A172 (cell line): ENCODE results near the gene PEAK1. TPM values are rescaled to one million over a fixed set of nuclear protein-coding genes. Genes with fewer than 3 reads are reported as not detected.
"Not testable (repeated sequence)": the region's sequence is repeated elsewhere in the genome, so short reads cannot be mapped to it uniquely, and the experiment has no call there.

Experiments
- DNase-seq: peaks from one replicate; pipeline ENCODE4 v3.0.0-alpha.2; 2015; ENCODE audit warnings: low spot score
- total RNA-seq: library from RNA; depleted of rRNA; stranded (reverse); fragments of >200 nt; shearing (Covaris generic); gene quantifications from 2 replicates; pipeline ENCODE4 v1.2.3, GENCODE V29; 2014

PEAK1 gene
- total RNA-seq, 1 experiment from 2014 or later = 8.2 TPM

DNA sequence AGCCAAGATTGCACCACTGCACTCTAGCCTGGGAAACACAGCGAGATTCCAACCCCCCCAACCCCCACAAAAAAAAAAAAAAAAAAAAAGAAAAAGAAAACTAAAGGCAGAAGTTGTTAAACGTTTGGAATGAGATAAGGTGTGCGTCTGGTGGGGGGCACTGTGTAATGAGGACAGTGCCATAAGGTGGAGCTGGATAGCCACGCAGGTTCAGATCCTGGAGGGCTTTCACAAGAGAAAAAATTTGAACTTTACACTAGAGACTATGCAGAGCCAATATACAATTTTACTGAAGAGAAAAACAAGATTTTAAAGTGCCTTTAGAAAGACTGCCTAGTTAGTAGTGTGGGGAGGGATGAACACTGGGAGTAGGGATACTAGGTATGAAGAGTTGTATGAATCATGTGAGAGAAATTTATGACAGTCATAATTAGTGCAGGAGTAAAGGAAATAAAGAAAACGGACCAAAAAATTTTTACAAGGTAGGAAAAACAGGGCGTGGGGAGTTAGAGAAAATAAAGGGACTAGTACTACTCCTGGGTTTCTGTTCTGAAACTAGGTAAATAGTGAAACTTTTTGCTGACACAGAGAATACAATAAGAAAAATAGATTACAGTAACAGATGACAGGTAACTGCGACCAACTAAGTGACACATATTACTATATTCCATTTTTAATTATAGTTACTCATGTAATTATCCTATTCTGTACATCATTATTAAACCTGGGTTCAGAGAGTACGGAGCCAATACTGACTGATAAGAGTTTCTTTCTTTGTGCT, 108.1 kb downstream of the PEAK1 start:
- peak; percentile 5 for DNase-seq

DNA sequence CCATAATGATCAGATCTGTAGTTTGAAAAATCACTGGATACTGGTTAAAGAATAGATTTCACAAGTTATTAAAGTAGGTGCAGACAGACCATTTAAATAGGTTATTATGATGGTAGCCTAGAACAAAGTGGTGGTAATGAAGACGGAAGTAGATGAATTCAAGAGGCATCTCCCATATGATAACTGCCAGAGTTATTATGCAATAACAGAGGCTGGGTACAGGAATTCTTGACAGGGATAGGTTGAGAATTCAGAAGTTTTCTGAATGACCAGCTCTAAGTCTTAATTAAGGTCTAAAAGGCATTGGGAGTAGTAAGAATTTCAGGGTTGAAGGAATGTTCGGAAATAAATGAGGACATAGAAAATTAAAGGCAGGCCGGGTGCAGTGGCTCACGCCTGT, 108.9 kb downstream of the PEAK1 start:
- DNase-seq = no peak

DNA sequence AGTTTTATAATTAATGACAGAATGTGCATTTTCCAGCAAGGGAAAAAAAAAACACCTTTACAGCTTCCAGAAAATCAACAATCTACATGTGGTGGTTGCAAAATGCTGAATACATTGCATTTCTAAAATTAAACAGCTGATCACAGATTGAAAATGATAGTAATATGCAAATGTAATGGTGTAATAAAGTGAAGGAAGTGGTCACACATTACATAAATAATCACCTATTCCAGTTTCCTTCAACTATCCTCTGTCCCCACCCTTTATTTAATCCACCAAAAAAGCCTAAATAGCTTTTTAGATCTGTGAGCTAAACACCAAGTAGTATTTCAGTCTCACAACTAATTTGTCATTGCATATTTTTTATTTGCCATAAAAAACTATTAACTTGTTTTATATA, 110.5 kb downstream of the PEAK1 start:
- no peak for DNase-seq

DNA sequence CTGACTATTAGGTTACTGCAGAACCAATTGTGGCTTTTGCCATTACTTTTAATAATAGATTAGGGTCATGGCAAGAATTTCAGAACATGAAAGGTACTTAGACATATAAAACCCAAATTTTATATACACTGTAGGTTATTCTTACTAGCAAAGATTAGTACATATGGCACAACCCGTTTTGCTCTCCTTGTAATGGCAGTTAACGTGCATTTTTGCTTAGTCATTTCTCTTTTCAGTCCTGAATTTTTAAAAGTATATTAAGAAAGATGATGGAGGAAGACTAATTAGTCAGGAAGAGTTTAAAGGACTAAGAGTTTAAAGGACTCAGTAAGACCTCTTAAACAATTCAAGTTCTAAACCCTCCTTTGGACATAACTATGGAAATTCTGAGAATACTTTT, 114.0 kb downstream of the PEAK1 start:
- DNase-seq = no peak

DNA sequence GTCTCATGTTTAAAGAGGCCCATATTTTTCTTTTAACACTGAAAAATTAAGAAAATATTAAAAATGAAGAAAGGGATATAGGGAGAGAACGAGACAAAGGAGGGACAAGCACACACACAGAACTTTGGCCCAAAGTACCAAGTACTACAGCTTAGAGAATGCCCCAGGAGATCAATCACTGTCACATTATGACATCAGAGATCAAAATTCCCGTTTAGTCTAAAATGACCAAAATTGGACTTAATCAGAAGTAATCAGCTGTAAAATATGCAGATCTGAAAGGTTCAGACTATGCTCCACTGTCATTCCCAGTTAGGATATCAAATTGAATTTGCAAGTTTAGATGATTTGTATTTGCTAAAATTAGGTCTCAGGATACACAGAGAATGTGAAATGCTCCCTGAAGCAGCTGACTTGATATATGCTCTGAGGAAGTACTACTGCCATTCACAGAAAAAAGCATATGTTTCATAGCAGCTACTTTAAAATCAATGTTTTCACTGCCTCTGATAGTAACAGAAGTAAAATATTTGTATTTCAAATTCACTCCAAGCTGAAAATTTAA, 123.0 kb downstream of the PEAK1 start:
- DNase-seq = no peak

DNA sequence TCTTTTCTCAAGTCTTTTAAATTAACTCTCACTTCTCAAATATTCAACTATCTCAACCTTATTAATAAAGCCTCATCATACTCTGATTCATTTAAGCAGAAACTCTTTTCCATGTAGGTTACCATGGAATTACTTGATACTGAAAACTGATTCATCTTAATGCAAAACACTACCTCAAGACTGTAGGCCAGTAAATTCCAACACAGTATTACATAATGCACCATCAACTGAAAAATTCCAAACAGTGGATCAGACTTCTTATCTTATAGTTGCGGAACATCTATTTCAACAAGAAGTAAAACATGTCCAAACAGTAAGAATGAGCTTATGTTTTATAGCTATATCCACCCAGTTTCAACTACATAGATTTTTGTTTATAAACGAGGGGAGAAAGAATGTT, 124.5 kb downstream of the PEAK1 start:
- DNase-seq = no peak

DNA sequence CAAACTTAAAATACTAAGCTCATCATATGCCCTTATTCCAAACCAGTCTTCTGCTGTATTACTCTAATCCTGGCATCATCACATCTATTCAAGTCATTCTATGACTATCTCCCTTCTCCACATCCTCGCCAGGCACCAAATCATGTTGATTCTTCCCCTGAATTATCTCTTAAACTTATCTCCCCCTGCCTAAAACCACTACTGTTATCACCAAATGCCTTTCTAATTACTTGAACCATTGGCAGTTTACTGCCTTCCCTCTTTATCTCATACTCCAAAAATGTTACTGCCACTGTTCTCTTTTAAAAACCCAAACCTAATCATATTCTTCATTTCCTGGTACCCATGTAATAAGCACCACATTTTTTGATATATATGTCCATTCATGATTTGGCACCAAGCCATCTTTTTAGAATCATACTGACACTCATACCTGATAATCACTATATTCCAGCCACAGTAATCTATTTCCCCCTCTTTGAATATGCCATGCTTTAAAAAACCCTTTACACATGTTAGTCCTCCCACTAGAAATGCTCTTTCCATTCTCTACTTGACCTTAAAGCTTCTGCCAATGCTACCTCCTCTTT, 126.8 kb downstream of the PEAK1 start:
- no peak for DNase-seq

DNA sequence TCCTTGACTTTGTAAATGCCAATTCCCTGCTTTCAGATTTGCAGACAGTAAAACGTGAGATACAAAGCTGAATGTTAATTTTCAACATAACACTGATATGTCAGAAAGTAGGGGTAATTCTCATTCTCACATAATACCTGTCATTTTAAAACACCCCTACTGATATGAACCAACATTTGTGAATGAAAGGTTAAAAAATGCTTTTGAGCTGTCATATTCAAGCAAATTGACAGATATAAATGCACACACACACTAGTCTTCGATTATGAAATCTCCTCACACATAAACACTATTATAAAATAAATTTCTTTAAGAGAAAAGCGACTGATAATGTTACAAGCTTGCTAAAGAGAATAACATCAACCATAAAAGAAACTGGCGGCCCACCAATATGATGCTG, 128.8 kb downstream of the PEAK1 start:
- DNase-seq = no peak

DNA sequence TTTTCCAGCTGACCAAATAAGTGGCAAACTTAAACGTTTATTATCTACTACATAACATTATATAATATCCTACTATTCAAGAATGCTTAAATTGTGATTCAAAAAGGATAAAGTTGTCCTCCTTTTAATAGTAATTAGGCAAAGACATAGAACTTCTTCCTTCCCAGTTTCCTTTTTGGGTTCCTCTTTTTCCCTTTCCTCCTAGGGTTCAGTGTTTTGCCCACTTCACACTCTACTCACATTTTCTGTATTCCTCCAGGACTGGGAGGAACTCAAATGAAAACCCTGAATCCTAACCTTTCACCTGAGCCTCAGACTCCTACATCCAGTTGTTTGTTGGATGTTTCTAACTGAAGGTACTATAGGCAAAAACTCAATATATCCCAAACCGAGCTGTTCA, 132.5 kb downstream of the PEAK1 start:
- DNase-seq = no peak

DNA sequence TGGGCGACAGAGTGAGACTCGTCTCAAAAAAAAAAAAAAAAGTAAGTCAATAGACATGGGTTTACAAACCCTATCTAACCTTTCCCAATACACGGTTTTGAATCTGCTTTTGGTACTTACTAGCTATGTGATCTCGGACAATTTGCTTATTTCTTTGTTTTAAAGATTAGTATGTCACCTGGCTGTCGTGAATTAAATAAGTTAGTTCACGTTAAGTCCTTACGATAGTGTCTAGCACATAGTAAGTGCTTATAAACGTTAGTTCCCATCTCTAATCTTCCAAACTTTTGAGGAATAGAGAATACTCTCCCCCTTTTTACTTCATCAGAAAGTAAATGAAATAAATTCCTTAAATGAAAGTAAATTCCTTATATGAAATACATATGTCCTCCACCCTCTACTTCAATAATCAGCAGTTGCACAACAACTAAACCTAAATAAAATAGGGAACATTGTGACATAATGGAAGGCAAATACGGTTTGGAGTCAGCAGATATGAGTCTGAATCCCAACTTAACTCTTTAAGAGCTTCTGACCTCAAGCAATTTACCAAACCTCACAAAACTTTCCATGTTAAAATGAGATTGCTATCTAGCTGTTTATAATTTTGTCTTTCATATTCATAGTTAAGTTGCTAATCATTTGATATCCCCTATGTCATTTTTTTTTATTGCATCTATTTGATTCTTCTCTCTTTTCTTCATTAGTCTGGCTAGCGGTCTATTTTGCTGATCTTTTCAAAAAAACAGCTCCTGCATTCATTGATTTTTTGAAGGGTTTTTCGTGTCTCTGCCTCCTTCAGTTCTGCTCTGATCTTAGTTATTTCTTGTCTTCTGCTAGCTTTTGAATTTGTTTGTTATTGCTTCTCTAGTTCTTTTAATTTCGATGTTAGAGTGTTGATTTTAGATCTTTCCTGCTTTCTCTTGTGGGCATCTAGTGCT, 134.6 kb downstream of the PEAK1 start:
- DNase-seq = no peak

DNA sequence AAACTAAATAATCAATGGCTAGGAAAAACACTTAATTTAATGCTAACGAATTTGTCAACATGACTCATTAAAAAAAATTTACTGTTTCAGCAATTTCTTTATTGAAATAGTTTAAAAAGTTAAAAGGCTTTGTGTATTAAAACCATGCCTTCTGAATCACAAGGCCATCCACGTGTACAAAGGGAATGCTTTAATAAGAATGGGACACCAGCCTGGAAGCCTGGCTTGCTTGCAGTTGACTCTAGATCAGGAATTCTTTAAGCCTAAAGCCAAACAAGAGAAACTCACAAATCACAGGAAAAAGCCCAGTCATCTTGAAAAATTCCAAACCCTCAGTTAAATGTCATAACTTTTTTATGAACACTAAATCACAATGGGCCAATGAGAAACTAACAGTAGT, 137.6 kb downstream of the PEAK1 start:
- peak; percentile 13 for DNase-seq

DNA sequence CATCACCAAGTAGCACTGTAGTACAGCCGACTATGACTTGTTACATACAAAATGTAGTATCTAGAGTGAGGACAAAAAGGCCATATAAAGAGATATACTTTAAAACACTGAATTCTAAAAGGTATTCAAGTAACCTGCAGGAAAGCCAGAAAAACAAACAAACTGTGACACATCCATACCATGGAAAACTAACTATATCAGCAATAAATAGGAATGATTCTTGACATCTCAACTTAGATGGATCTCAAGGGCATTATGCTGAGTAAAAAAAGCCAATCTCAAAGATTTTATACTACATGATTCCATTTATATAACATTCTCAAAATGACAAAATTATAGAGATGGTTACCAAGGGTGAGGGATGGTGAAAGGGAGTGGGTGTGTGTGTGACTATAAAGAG, 143.0 kb downstream of the PEAK1 start:
- DNase-seq = no peak

DNA sequence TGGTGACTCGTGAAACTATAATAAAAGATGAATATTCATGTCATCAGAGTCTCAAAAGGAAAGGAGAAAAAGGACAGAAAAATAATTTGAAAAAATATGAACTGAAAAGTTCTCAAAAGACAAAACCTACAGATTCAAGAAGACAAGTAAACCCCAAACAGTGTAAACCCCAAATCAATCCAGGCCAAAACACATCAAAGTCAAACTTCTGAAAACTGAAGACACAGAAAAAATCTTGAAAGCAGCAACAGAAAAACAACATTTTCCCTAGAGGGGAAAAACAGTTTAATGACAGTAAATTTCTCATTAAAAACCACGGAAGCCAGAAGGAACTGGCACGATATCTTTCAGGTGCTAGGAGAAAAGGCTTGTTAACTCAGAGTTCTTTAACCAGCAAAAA, 143.8 kb downstream of the PEAK1 start:
- DNase-seq = no peak

DNA sequence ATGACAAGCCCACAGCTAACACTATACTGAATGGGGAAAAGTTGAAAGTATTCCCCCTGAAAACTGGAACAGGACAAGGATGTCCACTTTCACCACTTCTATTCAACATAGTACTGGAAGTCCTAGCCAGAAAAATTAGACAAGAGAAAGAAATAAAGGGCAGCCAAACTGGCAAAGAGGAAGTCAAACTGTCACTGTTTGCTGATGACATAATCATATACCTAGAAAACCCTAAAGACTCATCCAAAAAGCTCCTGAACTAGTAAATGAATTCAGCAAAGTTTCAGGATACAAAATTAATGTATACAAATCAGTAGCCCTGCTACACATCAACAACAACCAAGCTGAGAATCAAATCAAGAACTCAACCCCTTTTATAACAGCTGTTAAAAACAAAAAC, 146.8 kb downstream of the PEAK1 start:
- DNase-seq = not testable (repeated sequence)

DNA sequence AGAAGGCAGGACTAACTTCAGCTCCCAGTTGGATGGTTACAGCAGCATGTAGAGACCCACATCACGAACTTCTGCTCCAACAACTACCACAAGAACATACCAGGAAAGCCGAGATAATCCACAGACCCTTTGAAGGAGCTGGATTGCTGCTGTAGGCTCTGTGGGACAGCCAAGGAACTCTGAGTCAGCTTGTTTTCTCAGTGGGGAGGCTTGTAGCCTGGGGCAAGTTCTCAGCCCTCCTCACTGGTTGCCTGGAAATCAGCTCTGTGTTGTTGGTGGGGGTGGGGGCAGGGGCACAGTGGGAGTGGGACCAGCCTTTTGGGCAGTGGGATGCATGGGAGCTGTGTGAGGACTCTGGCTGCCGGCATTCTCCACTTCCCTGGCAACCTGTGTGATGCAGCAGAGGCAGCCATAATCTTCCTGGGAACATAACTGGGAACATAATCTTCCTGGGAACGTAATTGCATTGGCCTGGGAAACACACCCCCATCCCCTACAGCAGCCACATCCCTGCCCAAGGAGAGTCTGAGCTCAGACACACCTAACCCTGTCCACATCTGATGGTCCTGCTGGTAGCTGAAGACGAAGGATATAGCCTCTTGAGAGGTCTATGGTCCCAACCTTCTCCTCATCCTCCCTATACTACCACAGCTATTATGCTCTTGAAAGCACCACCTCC, 153.1 kb downstream of the PEAK1 start:
- peak; percentile 42 for DNase-seq

DNA sequence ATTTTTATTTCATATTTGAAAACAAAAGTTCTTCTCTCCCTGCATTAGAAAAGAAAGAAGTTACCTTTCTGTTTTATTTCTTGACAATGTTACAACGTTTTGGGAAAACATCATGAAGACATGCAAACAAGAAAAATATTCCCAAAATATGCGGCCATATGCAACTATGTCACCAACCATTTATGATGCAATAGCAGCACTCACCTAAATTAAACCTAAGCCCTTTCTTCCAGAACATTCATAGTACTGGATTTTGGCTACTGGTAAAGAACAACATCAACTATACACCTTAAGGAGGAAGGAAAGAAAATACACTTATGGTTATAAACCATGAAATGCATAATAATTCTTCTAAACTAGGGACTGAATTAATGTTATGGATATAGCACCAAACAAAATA, 164.5 kb downstream of the PEAK1 start:
- no peak for DNase-seq

DNA sequence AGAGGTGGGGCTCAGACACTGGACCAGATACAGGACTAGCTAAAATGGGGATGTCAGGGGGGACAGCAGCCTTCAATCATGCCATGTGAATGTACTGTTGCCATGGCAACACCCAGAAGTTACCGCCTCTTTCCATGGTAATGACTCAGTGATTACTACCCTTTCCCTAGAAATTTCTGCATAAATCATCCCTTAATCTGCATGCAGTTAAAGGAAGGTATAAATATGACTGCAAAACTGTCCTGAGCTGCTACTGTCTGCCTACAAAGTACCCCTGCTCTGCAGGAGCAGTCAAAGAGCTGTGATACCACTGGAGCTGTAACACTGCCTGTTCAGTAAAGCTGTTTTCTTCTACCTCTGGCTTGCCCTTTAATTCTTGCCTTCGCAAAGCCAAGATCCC, 168.2 kb downstream of the PEAK1 start:
- DNase-seq = peak; percentile 4

DNA sequence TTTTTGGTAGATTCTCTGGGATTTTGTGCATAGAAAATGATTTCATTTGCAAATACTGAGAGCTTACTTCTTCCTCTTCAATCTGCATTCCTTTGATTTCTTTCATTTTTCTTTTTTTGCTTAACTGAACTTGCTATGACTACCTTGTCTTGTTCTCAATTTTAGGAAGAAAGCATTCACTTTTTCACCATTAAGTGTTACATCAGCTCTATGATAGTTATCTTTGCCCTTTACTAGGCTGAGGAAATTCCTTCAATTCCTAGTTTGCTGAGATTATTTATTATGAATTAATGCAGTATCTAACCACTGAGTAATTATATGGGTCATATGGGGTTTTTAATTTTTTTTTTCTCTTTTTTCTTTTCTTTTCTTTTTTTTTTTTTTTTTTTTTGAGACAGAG, 172.8 kb downstream of the PEAK1 start:
- DNase-seq = no peak

DNA sequence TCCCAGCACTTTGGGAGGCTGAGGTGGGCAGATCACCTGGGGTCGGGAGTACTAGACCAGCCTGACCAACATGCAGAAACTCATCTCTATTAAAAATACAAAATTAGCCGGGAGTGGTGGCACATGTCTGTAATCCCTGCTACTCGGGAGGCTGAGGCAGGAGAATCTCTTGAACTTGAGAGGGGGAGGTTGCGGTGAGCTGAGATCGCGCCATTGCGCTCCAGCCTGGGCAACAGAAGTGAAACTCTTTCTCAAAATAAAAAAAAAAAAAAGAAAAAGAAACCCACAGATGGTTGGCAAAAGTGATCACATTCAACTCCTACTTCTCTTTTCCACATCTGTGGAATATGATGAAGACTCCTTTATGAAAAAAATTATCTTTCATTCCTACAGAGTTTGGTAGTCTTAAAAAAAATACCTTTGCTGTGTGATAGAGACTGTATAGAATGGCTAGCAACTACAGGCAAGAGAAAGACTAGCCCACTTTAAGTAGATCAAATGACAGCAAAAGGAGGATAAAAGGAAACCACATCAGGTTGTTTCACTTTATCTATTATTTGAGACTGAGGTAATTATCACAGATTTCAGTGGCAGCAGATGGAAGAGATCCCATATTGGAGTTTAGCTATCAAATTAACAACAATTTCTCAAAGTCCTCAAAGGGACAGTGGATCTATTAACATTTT, 176.0 kb downstream of the PEAK1 start:
- DNase-seq = no peak

DNA sequence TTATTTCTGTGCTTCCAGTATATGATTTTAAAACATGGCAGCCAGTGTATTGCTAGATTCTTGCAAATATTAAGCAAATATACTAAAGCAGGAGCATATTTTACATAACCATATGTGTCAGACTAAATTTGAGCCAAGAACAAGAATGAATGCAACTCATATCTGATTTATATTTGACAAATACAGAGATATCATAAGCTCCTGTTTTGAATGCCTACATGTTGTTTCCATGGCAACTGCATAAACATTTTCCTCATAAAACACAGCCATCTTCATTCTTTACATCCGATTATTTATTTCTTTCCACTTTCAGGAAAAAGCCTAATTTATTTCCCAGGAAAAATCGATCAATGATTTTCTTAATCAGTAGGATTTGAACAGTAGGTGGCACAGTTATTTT, 176.8 kb downstream of the PEAK1 start:
- DNase-seq = no peak
